ENCODE measurements around the gene ZNF493.

The ZNF493 gene

DNA sequence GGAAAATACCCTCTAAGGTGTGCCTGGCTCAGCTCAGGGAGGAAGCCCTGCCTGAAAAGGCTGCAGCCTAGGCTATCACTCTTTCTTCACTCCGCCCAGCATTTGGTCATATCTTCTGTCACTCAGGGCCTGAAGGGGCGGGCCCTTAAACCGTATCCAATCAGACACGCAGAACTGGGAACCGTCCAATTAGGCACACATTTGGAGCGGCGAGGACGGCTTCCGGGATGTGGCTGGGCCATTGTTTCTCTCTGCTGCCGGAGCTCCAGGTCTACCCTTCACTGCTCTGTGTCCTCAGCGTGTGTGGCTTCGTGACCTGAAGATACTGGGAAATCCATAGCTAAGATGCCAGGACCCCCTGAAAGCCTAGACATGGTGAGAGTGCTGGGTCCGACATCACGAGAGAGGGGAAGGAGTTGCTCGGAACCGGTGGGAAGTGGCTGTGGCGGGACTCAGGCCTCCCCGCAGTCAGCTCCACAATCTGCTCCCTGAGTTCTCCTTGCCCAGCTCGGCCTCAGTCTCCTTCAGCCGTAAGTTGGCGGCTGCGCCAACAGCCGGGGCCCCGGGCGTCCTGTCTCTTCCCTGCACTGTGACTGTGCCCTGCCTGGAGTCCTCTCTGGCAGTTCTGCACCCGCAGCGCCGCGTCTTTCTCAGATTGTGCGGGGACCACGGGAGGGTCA, at the start of gene ZNF493:
Gene ZNF493 (plus strand): TSS at position 241 of the 680 bp plus-strand sequence. CDS start 105 bp downstream, at position 346.
- CTCF ChIA-PET, result interaction anchor here (0.8 kb wide), 1 partner anchor 10 kb away, joined by 4 read pairs; no protein-coding TSS in a partner anchor

DNA sequence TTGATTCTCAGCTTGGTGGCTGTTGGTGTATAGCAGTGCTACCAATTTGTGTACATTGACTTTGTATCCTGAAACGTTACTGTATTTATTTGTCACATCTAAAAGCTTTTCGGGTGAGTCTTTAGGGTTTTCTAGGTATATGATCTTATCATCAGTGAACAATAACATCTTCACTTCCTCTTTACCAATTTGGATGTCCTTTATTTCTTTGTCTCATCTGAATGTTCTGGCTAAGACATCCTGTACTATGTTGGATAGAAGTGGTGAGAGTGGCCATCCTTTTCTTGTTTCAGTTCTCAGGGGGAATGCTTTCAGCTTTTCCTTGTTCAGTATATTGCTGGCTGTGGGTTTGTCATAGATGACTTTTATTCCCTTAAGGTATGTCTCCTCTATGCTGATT, 44.1 kb upstream of the ZNF493 start:
- TF ChIP-seq, protein P1, sequence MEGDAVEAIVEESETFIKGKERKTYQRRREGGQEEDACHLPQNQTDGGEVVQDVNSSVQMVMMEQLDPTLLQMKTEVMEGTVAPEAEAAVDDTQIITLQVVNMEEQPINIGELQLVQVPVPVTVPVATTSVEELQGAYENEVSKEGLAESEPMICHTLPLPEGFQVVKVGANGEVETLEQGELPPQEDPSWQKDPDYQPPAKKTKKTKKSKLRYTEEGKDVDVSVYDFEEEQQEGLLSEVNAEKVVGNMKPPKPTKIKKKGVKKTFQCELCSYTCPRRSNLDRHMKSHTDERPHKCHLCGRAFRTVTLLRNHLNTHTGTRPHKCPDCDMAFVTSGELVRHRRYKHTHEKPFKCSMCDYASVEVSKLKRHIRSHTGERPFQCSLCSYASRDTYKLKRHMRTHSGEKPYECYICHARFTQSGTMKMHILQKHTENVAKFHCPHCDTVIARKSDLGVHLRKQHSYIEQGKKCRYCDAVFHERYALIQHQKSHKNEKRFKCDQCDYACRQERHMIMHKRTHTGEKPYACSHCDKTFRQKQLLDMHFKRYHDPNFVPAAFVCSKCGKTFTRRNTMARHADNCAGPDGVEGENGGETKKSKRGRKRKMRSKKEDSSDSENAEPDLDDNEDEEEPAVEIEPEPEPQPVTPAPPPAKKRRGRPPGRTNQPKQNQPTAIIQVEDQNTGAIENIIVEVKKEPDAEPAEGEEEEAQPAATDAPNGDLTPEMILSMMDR (IDR thresholded peaks at IDR 0.05; ENCODE audit: control extremely low read depth, extremely low read depth, low read depth, missing control alignments), result no peak
- ChIA-PET POLR2A (no interaction called here), CTCF (no interaction called here)
- DNase-seq (ENCODE audit: extremely low spot score), result no peak

More for the DNA sequence above, at the start of gene ZNF493:
- peak; percentile 87 for DNase-seq (ENCODE audit: extremely low spot score)
- POLR2A ChIA-PET, result interaction anchor here (0.5 to 1.2 kb wide), 2 partner anchors 74 to 109 kb away, joined by 3 to 4 read pairs; no protein-coding TSS in a partner anchor
- TF ChIP-seq, protein P1 (IDR thresholded peaks at IDR 0.05; ENCODE audit: control extremely low read depth, extremely low read depth, low read depth, missing control alignments), result no peak

DNA sequence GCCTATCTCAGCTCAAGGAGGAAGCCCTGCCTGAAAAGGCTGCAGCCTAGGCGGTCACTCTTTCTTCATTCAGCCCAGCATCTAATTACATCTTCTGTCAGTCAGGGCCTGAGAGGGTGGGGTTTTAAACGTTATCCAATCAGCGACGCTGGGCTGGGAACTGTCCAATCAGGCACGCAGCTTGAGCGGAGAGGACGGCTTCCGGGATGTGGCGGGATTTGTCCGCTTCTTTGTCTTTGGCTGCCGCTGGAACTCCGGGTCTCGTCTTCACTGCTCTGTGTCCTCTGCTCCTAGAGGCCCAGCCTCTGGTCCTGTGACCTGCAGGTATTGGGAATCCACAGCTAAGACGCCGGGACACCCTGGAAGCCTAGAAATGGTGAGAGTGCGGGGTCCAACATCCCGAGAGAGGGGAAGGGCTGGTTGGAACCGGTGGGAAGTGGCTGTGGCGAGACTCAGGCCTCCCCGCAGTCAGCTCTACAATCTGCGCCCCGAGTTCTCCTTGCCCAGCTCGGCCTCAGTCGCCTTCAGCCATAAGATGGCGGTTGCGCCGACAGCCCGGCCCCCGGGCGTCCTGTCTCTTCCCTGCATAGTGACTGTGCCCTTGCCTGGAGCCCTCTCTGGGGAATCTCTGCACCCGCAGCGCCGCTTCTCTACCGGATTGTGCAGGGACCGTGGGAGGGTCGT, 38.0 kb upstream of the ZNF493 start, which contains the start of gene ZNF738:
Gene ZNF738 (plus strand): TSS at position 233 of the 684 bp plus-strand sequence. CDS start 141 bp downstream, at position 374.
- ChIA-PET POLR2A (no interaction called here), CTCF (interaction anchor here (1.3 kb wide), 1 partner anchor 8 kb away, joined by 3 read pairs; no protein-coding TSS in a partner anchor)
- DNase-seq (ENCODE audit: extremely low spot score), result peak; percentile 87
- TF ChIP-seq, protein P1 (IDR thresholded peaks at IDR 0.05; ENCODE audit: control extremely low read depth, extremely low read depth, low read depth, missing control alignments), result no peak

DNA sequence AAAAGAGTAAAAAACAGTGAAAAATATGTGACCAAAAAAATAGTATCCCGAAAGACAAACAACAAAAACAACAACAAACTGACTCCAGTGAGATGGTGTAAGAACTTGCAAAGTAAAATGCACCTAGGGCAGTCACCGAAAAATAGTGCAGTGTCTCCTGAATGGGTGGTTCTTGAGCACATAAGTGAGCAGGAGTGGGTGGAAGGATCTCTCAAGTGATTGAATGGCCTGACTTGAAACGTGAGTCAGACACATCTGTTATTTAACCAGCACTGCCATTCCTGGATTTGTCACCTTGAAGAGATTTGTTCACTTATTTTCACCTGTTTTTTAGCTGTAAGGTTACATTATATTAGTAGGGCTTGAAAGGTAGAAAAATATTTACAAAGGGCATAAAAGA, 34.6 kb upstream of the ZNF493 start:
- ChIA-PET CTCF (no interaction called here), POLR2A (no interaction called here)
- TF ChIP-seq, protein P1 (IDR thresholded peaks at IDR 0.05; ENCODE audit: control extremely low read depth, extremely low read depth, low read depth, missing control alignments), result no peak
- DNase-seq (ENCODE audit: extremely low spot score), result no peak

DNA sequence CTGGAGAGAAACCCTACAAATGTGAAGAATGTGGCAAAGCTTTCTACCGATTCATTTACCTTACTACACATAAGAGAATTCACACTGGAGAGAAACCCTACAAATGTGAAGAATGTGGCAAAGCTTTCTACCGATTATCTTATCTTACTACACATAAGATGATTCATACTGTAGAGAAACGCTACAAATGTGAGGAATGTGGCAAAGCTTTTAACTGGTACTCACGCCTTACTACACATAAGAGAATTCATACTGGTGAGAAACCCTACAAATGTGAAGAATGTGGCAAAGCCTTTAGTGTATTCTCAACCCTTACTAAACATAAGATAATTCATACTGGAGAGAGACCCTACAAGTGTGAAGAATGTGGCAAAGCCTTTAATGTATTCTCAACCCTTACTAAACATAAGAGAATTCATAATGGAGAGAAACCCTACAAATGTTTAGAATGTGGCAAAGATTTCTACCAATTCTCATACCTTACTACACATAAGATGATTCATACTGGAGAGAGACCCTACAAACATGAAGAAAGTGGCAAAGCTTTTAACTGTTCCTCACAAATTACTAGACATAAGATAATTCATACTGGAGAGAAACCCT, 12.9 kb upstream of the ZNF493 start:
- ChIA-PET POLR2A (no interaction called here), CTCF (interaction anchor here (1.3 to 1.5 kb wide), 2 partner anchors 9 to 11 kb away, joined by 4 read pairs; no protein-coding TSS in a partner anchor)
- TF ChIP-seq, protein P1 (IDR thresholded peaks at IDR 0.05; ENCODE audit: control extremely low read depth, extremely low read depth, low read depth, missing control alignments), result no peak
- no peak for DNase-seq (ENCODE audit: extremely low spot score)

DNA sequence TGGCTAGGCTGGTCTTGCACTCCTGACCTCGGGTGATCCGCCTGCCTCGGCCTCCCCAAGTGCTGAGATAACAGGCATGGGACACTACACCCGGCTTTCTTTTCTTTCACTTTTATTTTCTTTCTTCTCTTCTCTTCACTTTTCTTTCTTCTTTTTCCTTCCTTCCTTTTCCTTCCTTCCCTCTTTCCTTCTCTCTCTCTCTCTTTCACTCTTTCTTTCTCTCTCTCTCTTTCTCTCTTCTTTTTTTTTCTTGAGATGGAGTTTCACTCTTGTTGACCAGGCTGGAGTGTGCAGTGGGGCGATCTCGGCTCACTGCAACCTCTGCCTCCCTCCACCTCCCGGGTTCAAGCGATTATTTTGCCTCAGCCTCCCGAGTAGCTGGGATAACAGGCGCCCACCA, 812 bp upstream of the ZNF493 start:
- TF ChIP-seq, protein P1 (IDR thresholded peaks at IDR 0.05; ENCODE audit: control extremely low read depth, extremely low read depth, low read depth, missing control alignments), result no peak
- ChIA-PET POLR2A (no interaction called here), CTCF (no interaction called here)
- DNase-seq (ENCODE audit: extremely low spot score), result no peak
